OCI-LY7 (cell line): Measurements from ENCODE around the gene SIRT6.

Source experiments
- EZH2phosphoT487 ChIP-seq: fragments of 200-600 bp; sonication (generic); IDR thresholded peaks from 2 replicates; pipeline ENCODE4 v1.6.1; 2018; ENCODE audit warnings: low read depth, borderline replicate concordance, mild to moderate bottlenecking, mixed run types, antibody characterized with exemption, low read length, moderate library complexity, mixed read lengths
- TF ChIP-seq, protein P1 (sequence below): fragments of 200-600 bp; sonication (generic); conservative IDR thresholded peaks from 2 replicates; pipeline ENCODE4 v1.5.1; 2014; ENCODE audit warnings: mild to moderate bottlenecking, antibody characterized with exemption, low read length, moderate library complexity, mixed read lengths

DNA sequence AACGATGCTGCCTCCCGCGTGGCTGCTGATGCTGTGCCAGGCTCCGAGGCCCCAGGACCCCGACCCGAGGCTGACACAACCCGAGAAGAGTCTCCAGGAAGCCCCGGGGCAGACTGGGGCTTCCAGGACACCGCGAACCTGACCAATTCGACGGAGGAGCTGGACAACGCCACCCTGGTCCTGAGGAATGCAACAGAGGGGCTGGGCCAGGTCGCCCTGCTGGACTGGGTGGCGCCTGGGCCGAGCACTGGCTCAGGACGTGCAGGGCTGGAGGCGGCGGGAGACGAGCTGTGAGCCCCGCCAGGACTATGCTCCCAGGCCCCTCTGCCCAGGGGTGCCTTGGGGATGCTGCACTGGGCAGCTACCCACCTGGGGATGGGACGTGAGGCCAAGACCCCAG lies 10.7 kb downstream of the SIRT6 start:
- TF ChIP-seq, protein P1, sequence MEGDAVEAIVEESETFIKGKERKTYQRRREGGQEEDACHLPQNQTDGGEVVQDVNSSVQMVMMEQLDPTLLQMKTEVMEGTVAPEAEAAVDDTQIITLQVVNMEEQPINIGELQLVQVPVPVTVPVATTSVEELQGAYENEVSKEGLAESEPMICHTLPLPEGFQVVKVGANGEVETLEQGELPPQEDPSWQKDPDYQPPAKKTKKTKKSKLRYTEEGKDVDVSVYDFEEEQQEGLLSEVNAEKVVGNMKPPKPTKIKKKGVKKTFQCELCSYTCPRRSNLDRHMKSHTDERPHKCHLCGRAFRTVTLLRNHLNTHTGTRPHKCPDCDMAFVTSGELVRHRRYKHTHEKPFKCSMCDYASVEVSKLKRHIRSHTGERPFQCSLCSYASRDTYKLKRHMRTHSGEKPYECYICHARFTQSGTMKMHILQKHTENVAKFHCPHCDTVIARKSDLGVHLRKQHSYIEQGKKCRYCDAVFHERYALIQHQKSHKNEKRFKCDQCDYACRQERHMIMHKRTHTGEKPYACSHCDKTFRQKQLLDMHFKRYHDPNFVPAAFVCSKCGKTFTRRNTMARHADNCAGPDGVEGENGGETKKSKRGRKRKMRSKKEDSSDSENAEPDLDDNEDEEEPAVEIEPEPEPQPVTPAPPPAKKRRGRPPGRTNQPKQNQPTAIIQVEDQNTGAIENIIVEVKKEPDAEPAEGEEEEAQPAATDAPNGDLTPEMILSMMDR: no peak
- TF ChIP-seq EZH2phosphoT487: no peak
